ENCODE results near the gene TDRKH. TPM values are rescaled to one million over a fixed set of nuclear protein-coding genes. Genes with fewer than 3 reads are reported as not detected.
A peak's percentile ranks its signal among the peaks of the same experiment; 100 is the strongest.

The TDRKH gene
- total RNA-seq, 1 experiment from 2014 or later, result 11.1 TPM

- BruUV-seq (replicated peaks), result no TSS peak
- TF ChIP-seq SIN3A (IDR thresholded peaks at IDR 0.05; ENCODE audit: low read depth), result no peak
- no peak for TF ChIP-seq ELF1 (IDR thresholded peaks at IDR 0.05; ENCODE audit: borderline replicate concordance, low read depth)
- no peak for TF ChIP-seq EZH2 (IDR thresholded peaks at IDR 0.05)
- no peak for TF ChIP-seq SP1 (IDR thresholded peaks at IDR 0.05; ENCODE audit: low read depth)
- no peak for TF ChIP-seq CEBPB (IDR thresholded peaks at IDR 0.05; ENCODE audit: low read depth)
- TF ChIP-seq, protein P1, sequence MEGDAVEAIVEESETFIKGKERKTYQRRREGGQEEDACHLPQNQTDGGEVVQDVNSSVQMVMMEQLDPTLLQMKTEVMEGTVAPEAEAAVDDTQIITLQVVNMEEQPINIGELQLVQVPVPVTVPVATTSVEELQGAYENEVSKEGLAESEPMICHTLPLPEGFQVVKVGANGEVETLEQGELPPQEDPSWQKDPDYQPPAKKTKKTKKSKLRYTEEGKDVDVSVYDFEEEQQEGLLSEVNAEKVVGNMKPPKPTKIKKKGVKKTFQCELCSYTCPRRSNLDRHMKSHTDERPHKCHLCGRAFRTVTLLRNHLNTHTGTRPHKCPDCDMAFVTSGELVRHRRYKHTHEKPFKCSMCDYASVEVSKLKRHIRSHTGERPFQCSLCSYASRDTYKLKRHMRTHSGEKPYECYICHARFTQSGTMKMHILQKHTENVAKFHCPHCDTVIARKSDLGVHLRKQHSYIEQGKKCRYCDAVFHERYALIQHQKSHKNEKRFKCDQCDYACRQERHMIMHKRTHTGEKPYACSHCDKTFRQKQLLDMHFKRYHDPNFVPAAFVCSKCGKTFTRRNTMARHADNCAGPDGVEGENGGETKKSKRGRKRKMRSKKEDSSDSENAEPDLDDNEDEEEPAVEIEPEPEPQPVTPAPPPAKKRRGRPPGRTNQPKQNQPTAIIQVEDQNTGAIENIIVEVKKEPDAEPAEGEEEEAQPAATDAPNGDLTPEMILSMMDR (IDR thresholded peaks at IDR 0.05 in 2 of 3, conservative IDR thresholded peaks at IDR 0.05 in 1 of 3; ENCODE audit: borderline replicate concordance in 1 of 3, insufficient read depth in 1 of 3, low read depth in 2 of 3, low read length in 2 of 3), result no peak
- no peak for TF ChIP-seq ATF3 (IDR thresholded peaks at IDR 0.05)
- no peak for TF ChIP-seq YY1 (IDR thresholded peaks at IDR 0.05; ENCODE audit: extremely low read depth, insufficient replicate concordance, low read depth, low read length)
- TF ChIP-seq ZNF274 (IDR thresholded peaks at IDR 0.05; ENCODE audit: low read depth, low read length), result no peak
- TF ChIP-seq, protein P2, sequence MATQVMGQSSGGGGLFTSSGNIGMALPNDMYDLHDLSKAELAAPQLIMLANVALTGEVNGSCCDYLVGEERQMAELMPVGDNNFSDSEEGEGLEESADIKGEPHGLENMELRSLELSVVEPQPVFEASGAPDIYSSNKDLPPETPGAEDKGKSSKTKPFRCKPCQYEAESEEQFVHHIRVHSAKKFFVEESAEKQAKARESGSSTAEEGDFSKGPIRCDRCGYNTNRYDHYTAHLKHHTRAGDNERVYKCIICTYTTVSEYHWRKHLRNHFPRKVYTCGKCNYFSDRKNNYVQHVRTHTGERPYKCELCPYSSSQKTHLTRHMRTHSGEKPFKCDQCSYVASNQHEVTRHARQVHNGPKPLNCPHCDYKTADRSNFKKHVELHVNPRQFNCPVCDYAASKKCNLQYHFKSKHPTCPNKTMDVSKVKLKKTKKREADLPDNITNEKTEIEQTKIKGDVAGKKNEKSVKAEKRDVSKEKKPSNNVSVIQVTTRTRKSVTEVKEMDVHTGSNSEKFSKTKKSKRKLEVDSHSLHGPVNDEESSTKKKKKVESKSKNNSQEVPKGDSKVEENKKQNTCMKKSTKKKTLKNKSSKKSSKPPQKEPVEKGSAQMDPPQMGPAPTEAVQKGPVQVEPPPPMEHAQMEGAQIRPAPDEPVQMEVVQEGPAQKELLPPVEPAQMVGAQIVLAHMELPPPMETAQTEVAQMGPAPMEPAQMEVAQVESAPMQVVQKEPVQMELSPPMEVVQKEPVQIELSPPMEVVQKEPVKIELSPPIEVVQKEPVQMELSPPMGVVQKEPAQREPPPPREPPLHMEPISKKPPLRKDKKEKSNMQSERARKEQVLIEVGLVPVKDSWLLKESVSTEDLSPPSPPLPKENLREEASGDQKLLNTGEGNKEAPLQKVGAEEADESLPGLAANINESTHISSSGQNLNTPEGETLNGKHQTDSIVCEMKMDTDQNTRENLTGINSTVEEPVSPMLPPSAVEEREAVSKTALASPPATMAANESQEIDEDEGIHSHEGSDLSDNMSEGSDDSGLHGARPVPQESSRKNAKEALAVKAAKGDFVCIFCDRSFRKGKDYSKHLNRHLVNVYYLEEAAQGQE (IDR thresholded peaks at IDR 0.05; ENCODE audit: low read depth), result no peak
- no peak for TF ChIP-seq ZBTB33 (IDR thresholded peaks at IDR 0.05; ENCODE audit: extremely low read depth, insufficient replicate concordance, low read length)
- no peak for TF ChIP-seq CBX3 (IDR thresholded peaks at IDR 0.05; ENCODE audit: low read depth)
- TF ChIP-seq JUND (IDR thresholded peaks at IDR 0.05), result no peak
- no peak for TF ChIP-seq POLR2A (IDR thresholded peaks at IDR 0.05; ENCODE audit: borderline replicate concordance, extremely low read depth, insufficient read depth, insufficient read length)
- TF ChIP-seq, protein P3, sequence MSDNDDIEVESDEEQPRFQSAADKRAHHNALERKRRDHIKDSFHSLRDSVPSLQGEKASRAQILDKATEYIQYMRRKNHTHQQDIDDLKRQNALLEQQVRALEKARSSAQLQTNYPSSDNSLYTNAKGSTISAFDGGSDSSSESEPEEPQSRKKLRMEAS (IDR thresholded peaks at IDR 0.05), result no peak
- no peak for TF ChIP-seq EZH2phosphoT487 (IDR thresholded peaks at IDR 0.05; ENCODE audit: borderline replicate concordance)
- Histone ChIP-seq H3K36me3 (ENCODE audit: control insufficient read depth in 1 of 2, insufficient read depth in 2 of 2, low read length in 2 of 2) (no peaks in the 10 kb centered on the region), H3K27ac (ENCODE audit: low read depth, low read length) (no peak overlapping the region), H2AFZ (ENCODE audit: low read depth, low read length, poor library complexity, severe bottlenecking) (no peak overlapping the region), H4K20me1 (ENCODE audit: insufficient read depth) (no peaks in the 10 kb centered on the region), H3K27me3 (ENCODE audit: insufficient read depth, low read length) (no peaks in the 10 kb centered on the region), H3K4me1 (ENCODE audit: control insufficient read depth in 1 of 2, insufficient read depth in 2 of 2, low read length in 2 of 2) (peaks cover 0 to 52% of the 10 kb centered on the region in 2 experiments; a peak in 3 of 4 replicates), H3K9me3 (ENCODE audit: control insufficient read depth in 1 of 2, insufficient read depth in 1 of 2, low read depth in 1 of 2, low read length in 2 of 2) (peaks cover 0 to 3% of the 10 kb centered on the region in 2 experiments; a peak in 1 of 4 replicates), H3K79me2 (ENCODE audit: insufficient read depth, low read length) (no peaks in the 10 kb centered on the region), H3K4me2 (ENCODE audit: low read length) (peak overlapping the region; percentile 56), H3K4me3 (replicated peaks in 1 of 2; ENCODE audit: low read depth in 1 of 2, low read length in 2 of 2) (no peak overlapping the region), H3K9me2 (ENCODE audit: insufficient read depth) (no peaks in the 10 kb centered on the region), H3K9ac (ENCODE audit: low read length) (no peak overlapping the region)
- no peak for ATAC-seq
- ChIA-PET RAD21 (ENCODE audit: low non-redundant PET in 1 of 2, low total read pairs in 2 of 2, uncharacterized antibody in 2 of 2, unreplicated experiment in 2 of 2) (interaction anchor here (0.9 to 1.2 kb wide), 4 partner anchors 103 to 738 kb away, joined by 4 to 5 read pairs (median 4); partner anchors contain the start of gene CGN (in 1 of the 2)), CTCF (interaction anchor here (0.6 to 2.0 kb wide), 18 partner anchors 9 to 737 kb away, joined by 3 to 12 read pairs (median 5); partner anchors contain the start of gene TUFT1), POLR2A (no interaction called here)
- no peak for DNase-seq (ENCODE audit: low read depth, low spot score)
- intact Hi-C loops (cut with micrococcal nuclease), result loop anchor here (5.0 kb wide), 3 partner anchors 395 to 640 kb away; partner anchors contain the start of gene PIP5K1A
Measured at GRCh38 chr1:151837197-151837596, 46.9 kb upstream of the TDRKH start.

Measured in HCT116 (cell line).